K562 (cell line): ENCODE results near the gene ZNF468. TPM values are rescaled to one million over a fixed set of nuclear protein-coding genes. Genes with fewer than 3 reads are reported as not detected.

ENCODE experiments used
- BCOR ChIP-seq: fragments of 450-650 bp; IDR thresholded peaks from 2 replicates; pipeline ENCODE4 v1.6.1; 2016
- CC2D1A ChIP-seq: fragments of 450-650 bp; IDR thresholded peaks from 2 replicates; pipeline ENCODE4 v1.6.1; 2017; ENCODE audit warnings: mild to moderate bottlenecking
- ELF1 ChIP-seq: fragments of 200-800 bp; sonication (Bioruptor generic); IDR thresholded peaks from 2 replicates; pipeline ENCODE4 v1.6.1; 2016; ENCODE audit warnings: missing genetic modification characterization, missing compliant biosample characterization
- KDM5B ChIP-seq: fragments of 200-600 bp; sonication (generic); IDR thresholded peaks from 2 replicates; pipeline ENCODE4 v1.6.1; 2012; ENCODE audit warnings: low read depth, mild to moderate bottlenecking, moderate library complexity, low read length, control low read depth, inconsistent platforms; ENCODE audit not compliant: insufficient replicate concordance
- YY1 ChIP-seq, 3 experiments: IDR thresholded peaks; 2 replicates each; pipeline ENCODE4 v1.6.1; 2011; ENCODE audit warnings: low read length in 2 of 3, mild to moderate bottlenecking in 2 of 3, moderate library complexity in 2 of 3, borderline replicate concordance in 1 of 3, control low read depth in 1 of 3, low read depth in 1 of 3; ENCODE audit not compliant: insufficient read depth in 3 of 3, insufficient replicate concordance in 2 of 3, control insufficient read depth in 1 of 3, insufficient read length in 1 of 3; ENCODE audit errors: extremely low read depth in 1 of 3
- polyA plus RNA-seq, 8 experiments: library from polyadenylated mRNA; depleted of rRNA in 4 of 8; stranded (reverse) in 5 of 8; unstranded in 3 of 8; fragments of >200 nt; fragmentation: Nextera tagmentation in 2 of 8; fragmentation: Illumina TruSeq in 1 of 8; extraction: Ambion mirVana in 2 of 8; extraction: Trizol in 1 of 8; gene quantifications; 2 replicates each; pipeline versions ENCODE4 v1.2.1 to v1.2.3, GENCODE V29; 2011 to 2014; ENCODE audit warnings: inconsistent platforms in 1 of 8, missing spikeins in 1 of 8
- total RNA-seq, 7 experiments: library from RNA; depleted of rRNA in 6 of 7; stranded (reverse); fragments of >200 nt in 6 of 7; fragmentation: Illumina TruSeq in 2 of 7; extraction: Trizol in 2 of 7; gene quantifications; 2 replicates each; pipeline versions ENCODE4 v1.2.1 to v1.2.3, GENCODE V29; 2011 to 2021; ENCODE audit warnings: low replicate concordance in 1 of 7
- TF ChIP-seq, protein P1 (sequence below): fragments of 200-800 bp; sonication (Bioruptor generic); IDR thresholded peaks from 2 replicates; pipeline ENCODE4 v1.6.1; 2017; ENCODE audit warnings: missing genetic modification characterization, missing compliant biosample characterization

Gene ZNF468
- total and polyA plus RNA-seq, 9 of the 15 experiments (the other 6 are each of a cell fraction or from before 2014, with no cell fraction given), result 15.9 to 36.2 (median 23.2) TPM

- 0 out of 2 replicates have a peak, but pooled peaks have one; percentile 33 for TF ChIP-seq CC2D1A
- peak; percentile 58; the same call in 1 of the 2 replicates for TF ChIP-seq BCOR
- TF ChIP-seq YY1 (IDR thresholded peaks at IDR 0.05; ENCODE audit: borderline replicate concordance in 1 of 3, control insufficient read depth in 1 of 3, extremely low read depth in 1 of 3, insufficient read depth in 3 of 3, insufficient read length in 1 of 3, insufficient replicate concordance in 2 of 3, low read depth in 1 of 3, low read length in 2 of 3), result peak in 1 of 3 experiments; percentile 24
- TF ChIP-seq, protein P1, sequence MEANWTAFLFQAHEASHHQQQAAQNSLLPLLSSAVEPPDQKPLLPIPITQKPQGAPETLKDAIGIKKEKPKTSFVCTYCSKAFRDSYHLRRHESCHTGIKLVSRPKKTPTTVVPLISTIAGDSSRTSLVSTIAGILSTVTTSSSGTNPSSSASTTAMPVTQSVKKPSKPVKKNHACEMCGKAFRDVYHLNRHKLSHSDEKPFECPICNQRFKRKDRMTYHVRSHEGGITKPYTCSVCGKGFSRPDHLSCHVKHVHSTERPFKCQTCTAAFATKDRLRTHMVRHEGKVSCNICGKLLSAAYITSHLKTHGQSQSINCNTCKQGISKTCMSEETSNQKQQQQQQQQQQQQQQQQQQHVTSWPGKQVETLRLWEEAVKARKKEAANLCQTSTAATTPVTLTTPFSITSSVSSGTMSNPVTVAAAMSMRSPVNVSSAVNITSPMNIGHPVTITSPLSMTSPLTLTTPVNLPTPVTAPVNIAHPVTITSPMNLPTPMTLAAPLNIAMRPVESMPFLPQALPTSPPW (CRISPR knock-in tag), result peak; percentile 22; the same call in 1 of the 2 replicates
- TF ChIP-seq ELF1 (tag), result peak; percentile 75
- peak; percentile 63 for TF ChIP-seq KDM5B
Measured at GRCh38 chr19:52821204-52821960, 36.0 kb downstream of the ZNF468 start, which contains the start of gene ZNF28 (continued).
